Measurements from ENCODE around the gene TGFA.
A peak's percentile ranks its signal among the peaks of the same experiment; 100 is the strongest.

TGFA gene

DNA sequence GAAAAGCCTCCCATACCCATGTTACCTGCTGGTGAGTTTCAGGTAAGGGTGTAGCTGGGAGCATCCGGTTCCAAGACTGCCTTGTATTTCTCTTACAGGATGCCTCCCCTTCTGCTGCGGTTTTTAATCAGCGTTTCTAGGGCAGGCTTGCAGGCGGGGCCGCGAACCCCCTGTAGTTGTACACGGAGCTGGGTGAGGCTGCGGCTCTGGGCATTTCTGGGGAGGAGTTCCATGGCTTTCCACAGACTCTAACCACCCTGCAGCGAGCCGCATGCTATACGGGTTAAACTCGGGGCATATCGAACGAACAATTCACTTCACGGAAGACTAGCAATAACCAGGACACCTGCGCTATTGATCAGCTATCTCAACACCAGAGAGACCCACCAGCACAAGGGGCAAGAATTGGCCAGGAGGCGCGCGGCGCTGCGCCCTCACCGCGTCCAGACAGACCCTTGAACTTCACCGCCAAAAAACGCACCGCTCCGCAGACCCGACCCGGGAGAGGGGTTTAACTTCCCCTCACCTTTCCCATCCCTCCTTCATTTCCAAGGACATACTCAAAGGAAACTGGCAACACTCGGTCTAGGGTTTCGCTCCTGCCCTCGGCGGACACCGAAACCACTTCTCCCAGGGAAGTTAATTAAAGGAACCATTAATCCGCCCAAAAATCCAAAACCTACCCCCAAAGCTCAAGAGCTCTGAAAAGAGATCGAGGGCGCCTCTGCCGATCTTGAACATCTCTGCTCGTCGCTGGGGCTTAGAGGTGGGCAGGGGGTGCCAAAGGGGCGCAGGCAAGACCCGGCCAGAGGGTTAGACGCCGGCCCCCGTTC, 909 bp downstream of the TGFA start:
- DNase-seq = peak; percentile 19

DNA sequence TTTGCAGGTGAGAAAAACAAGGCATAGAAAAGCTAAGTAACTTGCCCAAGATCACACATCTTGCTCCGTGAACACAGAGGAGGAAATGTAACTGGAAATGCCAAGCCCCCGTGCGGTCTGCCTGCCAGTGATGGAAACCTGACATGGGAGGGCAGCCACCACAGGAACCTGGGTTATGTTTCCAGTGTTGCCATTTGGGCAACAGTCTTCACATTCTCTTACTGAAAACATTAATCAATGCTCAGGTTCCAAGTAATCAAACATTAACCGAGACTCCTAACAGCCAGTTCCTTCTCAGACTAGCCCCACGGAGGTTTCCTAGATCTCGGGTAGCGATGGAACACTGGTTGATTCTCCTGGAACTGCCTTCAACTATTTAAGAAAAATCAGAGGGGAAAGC, 2.5 kb downstream of the TGFA start:
- DNase-seq = no peak

DNA sequence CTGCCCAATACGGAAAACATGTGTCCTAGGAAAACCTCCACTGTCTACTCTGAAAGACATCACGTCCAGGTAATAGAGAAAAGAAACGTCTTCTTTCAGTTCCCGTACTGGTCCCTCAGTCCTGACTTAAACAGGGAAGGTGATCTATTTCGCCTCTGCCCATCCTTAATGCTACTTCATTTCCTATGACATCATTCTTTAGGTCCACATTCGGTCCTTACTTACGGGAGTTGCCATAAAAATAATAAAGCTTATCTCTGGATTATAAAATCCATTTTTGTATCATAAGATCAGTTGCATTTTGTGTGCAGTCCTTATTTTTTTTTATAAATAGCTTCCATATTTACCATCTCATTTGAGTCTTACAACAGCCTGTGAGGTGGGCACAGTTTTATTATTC, 3.7 kb downstream of the TGFA start:
- no peak for DNase-seq

DNA sequence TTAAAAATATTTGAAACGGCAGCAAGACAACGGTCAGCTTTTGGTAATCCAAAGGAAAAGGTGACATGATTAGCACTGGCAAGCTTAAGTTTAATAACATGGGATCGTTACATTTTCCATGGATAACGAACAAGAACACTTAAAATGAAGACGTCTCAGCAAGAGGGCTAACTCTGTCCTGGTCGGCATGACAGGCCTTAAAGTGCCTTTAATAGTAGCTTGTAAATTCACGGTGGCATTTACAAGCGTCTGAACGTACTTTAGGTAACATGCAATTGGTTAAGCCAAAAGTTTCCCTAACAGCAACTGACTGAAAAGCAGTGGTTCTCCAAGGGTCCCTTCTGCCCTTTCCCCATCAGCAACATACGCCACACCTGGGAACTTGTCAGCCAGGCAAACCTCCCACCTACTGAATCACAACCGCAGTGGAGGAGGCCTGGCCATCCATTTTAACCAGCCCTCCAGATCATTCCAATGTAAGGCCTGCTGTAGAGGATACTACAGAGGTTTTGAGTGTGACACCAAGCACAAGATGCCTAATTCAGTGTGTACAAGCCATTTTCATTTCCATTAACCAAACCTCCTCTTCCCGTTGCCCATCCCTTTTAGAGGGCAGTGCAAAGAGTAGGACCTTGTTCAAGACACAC, 4.4 kb downstream of the TGFA start:
- no peak for DNase-seq

DNA sequence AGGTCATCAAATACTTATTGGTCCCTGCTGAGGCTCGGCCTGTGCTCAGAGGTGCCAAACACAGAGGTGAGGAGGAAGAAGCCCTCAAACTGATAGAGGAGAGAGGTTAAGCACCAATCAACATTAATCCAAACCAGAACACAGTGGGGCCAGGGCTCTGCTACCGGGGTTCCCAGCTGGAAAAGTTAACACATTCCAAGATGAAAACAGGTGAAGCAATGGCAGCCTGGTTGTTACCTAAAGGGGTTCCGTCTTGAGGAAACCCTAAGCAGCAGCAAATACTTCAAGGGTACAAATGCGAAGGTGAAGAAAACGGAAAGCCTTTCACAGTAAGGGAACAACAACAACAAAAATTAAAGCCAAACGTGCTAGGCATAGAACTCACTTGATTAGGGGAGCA, 5.4 kb downstream of the TGFA start:
- DNase-seq = no peak

DNA sequence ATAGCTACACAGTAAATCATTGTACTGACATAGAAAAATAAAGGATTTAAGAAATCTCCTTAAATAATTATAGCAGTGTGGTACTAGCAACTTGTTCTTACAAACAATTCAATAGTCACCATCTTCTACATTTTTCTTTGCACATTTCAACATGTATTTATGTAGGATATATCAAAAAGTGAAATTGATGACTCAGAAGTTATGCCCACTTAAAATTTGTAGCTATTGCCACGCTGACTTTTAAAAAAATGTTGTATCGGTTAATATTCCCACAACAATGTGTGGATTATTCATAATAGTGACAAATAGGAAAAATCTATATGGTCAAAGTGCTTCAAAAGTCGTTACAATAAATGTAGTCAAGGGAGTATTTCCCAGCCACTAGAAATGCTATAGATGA, 6.7 kb downstream of the TGFA start:
- DNase-seq = no peak

DNA sequence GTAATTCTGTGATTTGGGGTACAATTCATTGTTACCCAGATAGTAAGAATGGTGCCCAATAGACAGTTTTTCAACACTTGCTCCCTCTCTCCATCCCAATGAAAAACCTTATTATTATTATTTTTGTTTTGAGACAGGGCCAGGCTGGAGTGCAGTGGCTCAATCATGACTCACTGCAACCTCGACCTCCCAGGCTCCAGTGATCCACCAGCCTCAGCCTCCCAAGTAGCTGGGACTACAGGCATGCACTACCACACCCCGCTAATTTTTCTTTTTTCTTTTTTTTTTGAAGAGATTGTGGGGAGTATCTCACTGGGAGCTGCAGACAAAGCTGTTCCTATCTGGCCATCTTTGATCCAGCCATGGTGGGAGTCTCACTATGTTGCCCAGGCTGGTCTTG, 7.2 kb downstream of the TGFA start:
- DNase-seq = no peak

DNA sequence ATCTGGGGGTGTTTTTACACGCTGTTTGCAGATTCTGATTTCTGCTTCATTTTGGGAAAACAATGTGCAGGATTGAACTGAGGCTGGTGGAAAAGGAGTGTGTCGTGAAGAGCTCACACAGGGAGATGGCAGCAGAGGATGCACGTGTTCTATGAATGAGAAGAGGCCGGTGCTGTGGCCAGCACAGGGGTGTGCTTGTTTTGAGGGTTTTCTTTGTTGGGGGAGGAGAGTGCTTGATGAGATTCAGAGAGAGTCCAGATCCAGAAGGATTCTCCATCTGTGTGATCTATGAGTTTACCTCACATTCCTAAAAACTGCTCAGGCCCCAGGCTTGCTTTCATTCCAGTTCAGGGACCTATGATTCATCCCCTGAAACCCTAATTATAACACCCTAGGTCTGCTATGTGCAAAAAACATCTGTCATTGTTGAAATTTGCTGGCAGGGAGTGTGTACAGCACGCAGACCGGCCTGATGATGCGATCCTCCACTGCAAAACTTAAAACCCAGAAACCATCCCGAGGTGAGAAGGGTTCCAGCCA, 12.1 kb downstream of the TGFA start:
- peak; percentile 25 for DNase-seq

DNA sequence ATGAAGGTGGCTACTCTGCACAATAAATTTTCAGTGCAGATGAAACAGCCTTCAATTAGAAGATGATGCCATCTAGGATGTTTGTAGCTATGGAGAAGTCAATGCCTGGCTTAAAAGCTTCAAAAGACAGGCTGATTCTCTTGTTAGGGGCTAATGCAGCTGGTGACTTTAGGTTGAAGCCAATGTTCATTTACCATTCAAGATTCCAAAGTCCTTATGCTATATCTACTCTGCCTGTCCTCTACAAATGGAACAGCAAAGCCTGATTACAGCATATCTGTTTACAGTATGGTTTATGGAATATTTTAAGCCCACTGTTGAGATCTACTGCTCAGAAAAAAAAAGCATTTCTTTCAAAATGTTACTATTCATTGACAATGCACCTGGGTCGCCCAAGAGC, 15.8 kb downstream of the TGFA start:
- no peak for DNase-seq

DNA sequence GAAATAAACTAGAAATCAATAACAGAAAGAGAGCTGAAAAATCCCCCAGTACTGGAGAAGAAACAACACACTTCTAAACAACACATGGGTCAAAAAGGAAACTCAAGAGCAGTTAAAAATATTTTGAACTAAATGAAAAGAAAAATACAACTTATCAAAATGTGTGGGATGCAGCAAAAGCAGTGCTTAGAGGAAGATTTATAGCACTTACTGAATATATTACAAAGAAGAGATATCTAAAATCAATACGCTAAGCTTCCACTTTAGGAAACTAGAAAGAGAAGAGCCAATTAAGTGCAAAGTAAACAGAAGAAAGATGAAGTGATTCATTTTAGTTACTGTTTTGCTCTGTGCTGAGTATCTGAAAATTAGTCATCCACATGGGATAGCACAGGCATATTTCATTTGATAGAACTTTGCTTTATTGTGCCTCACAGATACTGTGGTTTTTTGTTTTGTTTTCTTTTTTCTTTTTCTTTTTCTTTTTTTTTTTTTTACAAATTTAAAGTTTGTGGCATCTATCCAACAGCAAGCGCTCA, 17.0 kb downstream of the TGFA start:
- no peak for DNase-seq

DNA sequence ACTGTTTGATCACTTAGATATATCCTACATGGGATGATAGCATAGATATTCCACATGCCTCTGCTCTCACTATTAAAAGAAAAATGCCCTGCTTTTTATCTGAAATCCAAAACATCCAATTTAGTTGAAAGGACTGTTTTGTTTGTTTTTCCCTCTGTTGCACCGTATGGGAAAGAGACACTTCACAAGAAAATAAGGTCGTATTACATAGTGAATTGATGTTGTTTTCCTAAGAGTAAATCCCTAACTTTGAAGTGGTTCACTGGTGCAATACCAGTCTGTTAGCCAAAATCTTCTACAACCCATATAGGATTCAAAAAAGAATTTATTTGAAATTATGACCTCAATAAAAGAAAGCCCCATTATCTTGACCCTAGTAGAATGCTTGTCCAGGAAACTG, 18.1 kb downstream of the TGFA start:
- DNase-seq = no peak

DNA sequence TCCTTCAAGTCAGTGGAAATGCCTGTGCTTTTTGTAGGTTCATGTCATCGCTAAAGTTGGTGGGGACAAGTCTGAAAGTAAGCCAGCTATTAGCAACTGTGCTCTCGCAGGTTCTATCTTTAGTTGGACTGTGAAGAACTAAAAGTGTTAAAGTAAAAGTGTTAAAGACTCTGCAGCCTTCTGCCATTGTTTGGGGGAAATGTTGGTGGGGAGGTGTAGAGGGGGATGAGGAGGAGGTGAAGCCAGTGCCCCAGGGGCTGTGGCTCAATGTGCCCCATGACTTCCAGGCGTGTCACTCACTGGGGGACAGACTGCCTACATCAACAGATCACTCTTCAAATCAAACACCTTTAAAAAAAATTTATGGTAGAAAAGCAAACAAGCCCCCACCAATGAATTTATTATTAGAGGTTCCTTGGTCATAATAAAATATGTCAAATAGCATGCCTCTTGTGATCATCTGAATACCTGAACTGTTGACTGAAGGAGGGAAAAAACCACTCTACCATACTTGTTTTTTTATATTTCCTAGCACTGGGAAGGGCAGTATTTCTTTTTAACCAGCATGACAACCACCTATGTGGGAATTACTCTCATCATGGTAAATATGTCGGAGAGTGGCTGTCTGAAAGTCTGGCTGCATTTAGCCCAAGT, 19.3 kb downstream of the TGFA start:
- no peak for DNase-seq

DNA sequence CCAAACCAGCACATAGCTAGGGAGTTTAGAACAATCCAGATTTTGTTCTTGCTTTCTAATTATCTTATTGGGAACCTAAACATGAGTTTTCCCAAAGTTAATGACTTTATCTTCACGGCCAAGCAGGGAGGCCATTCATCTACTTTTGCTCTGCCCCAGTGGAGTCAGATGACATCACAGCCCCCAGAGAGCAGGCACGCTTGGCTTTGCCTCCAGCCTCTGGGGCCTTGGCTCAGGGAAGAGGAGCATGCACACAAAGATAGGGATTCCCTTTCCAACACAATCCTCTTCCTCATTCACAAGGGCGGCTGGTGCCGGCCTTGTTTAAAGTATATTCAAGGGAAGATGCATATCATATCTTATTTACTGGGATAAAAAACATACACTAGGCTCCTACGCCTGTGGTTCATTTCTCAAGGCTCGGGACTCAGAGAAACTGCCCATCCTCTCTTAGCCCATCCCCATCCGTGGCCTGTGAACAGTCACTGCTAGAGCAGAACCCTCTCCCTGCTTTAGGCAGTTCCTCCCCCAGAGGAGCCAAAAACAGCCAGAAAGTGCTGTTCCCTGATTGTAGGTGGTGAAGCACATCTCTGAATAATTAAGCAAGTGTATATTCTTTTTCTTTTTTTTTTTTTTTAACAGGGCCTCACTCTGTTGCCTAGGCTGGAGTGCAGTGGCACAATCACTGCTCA, 21.2 kb downstream of the TGFA start:
- no peak for DNase-seq

DNA sequence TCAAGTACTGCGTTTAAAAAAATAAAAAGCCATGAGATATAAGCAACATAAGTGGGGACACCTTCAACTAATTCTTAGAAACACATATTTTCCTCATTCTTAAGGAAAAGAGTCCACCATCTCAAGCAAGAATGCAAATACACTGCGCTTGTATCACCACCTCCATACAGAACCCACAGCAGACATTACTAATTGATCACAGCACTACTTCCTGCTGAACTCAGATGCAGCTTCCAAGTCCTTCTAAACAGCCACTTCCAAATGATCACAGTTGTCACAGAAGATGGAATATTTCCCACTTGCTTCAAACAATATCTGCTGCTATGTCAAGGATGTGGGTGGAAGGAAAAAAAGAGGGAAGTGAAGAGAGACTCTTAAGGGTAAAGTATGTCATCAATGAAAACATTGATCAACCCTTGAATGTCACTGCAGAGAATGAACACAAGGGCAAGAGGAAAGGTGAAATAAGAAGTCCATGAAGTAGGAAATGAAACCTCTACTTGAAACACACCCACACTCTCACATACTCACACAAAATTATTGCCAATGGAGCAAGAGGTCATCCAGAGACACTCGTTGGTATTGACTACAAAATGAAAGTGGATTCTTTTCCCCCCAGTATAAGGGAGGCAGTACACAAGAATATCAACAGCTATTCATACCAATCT, 22.1 kb downstream of the TGFA start:
- DNase-seq = no peak

DNA sequence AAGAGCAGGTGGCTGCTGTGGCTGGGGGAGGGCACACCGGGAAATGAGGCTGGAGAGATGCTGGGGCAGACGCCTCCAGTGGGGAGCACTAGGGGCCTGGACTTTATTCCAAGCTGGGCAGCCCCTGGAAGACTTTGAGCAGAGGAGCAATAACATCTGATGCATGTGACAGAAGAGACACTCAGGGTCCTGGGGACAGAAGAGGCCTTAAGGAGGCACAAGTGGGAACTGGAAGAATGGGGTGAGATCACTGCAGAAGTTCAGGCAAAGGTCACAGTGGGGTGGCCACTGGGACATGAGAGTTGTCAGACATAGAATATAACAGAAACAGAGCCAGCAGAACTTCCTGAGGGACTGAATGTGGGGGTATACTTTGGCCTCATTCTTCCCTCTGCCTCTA, 24.0 kb downstream of the TGFA start:
- DNase-seq = no peak

DNA sequence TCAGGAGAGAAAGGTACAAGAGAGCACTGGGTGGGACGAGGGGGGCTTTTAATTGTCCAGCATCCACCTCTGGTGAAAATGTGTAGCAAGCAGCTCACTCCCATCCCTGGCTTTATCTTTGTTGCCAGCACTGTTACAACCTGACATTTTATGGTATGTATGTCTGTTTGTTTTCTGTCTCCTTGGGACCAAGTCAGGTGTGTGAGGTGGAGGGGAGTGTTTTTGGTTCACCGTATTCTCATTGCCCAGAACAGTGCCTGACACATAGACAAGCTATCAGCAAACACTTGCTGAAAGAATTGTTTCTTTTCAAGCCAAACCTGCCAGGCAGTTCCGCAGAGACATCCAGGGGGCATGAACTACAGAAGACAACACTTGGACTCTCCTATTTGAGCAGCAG, 24.7 kb downstream of the TGFA start:
- no peak for DNase-seq

DNA sequence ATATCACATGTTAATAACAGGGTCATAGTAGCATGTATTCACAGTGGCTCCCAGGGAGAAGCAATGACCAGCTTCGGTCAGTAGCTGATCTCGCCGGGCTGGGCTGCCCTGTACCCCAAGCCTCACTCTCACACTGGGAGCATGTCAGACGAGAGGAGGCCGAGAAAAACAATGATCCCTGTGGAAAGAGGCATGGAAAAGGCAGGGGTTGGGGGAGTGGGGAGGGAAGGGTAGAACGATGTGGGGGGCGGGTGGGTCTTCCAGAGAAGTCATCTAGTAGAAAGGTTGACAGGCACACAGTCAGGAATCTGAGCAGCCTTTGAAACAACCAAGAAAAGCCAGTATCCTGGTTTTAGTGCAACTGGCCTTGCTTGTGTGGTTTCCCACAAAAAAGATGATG, 25.4 kb downstream of the TGFA start:
- DNase-seq = no peak

DNA sequence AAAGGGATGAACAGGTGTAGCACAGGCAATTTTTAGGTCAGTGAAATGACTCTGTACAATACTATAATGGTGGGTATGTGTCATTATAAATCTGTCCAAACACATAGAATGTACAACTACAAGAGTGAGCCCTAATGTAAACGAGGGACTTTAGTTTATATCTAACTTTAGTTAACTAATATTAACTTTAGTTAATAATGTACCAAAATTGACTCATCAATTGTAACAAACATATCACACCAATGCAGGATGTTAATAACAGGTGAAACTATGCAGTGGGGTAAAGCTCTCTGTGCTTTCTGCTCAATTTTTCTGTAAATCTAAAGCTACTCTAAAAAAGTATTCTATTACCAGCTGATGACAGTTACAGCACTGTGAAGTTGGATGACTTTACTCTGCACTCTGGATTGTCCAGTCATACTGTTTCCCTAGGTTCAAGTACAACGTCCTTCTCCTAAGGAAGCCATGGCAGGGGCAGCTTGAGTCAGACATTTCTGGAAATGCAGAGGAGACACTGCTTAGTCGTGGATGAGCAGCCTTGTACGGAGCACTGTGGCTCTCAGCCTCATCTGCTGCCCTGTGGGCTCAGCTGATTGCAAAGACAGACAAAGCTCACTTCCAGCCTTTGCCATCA, 26.1 kb downstream of the TGFA start:
- DNase-seq = no peak

DNA sequence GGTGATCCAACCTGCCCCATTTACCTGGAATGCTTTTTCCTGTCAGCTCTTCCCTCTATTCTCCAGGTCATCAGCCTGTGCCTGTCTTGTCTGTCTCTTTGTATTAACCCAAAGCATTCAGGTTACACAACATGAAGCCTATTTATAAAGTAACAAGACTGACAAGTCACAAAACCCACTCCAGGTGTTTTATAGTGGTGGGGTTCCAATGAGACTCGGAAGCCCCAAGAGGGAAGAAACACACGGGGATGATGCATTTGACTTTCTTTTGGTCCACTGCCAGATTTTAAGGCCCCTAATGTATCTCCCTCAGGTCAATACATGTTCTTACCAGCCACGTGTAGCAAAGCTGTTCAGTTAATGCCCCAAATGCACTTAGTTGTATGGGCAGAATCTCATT, 27.5 kb downstream of the TGFA start:
- DNase-seq = no peak

DNA sequence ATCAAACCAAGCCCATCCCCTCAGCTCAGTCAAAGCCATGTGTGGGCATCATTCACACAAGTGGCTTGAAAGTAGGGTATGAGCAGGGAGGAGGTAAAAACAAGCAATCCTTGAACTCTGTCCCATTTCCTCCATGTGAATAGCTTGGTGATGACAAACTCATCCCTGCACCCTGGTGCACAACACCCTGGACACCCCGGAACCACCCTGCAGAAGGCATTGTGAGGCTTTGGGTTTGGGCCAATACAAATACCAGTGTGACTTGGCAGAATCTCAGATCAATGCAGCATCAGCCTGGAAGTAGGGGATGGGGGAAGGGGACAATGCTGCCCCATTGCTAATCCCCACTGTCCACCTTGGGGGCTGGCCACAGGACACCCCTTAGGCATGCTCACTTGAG, 28.6 kb downstream of the TGFA start:
- no peak for DNase-seq

DNA sequence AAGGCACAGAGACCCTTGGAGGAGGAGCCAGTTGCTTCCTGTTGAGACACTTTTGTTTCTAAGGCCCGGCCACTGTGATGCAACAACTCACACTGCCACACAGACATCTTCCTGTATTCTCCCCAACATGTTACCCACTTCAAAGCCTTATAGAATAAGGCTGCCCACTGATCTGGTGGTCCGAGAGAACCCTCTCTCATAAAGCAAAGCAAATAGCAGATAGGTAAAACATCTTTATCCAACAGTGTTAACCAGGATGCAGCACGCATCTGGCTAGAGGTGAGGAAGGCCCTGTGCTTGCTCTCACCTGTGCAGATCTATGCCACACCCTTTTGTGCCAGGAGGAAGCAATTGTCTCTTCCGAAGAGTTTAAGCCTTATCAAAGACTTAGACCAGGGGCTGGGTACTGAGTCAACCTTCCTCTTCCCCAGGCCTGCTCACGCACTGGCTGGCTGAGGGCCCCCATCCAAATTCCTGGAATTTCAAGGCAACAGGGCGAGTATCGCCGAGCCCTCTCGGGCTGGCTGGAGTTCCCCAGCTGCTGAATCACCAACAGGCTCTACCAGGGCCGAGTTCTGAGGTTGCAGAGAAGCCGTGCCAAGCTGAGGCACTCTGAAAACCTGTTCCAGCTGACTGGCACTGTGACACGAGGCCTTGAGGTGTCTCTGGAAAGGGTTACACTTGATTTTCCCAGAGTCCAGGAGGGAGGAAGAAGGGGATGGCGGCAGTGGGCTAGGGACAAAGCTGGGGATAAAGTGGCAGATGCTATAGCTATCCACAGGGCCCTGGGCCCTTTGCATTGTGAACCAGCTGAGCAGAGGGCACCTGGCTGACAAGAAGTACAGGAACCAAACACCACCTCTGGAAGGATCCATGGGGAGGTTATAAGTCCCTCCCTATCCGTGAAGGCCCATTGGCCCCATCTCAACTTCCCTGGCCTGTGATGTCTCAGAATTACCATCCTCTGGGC, 29.3 kb downstream of the TGFA start:
- no peak for DNase-seq

Data from NCI-H69 (cell line).